Middle frontal gyrus (tissue), 1 donor: Measurements from ENCODE around the gene RHOF.

Experiments used
- DNase-seq: peaks from one replicate; pipeline ENCODE4 v3.0.0-alpha.2; 2015; ENCODE audit warnings: low spot score; ENCODE audit errors: extremely low spot score

RHOF gene

DNA sequence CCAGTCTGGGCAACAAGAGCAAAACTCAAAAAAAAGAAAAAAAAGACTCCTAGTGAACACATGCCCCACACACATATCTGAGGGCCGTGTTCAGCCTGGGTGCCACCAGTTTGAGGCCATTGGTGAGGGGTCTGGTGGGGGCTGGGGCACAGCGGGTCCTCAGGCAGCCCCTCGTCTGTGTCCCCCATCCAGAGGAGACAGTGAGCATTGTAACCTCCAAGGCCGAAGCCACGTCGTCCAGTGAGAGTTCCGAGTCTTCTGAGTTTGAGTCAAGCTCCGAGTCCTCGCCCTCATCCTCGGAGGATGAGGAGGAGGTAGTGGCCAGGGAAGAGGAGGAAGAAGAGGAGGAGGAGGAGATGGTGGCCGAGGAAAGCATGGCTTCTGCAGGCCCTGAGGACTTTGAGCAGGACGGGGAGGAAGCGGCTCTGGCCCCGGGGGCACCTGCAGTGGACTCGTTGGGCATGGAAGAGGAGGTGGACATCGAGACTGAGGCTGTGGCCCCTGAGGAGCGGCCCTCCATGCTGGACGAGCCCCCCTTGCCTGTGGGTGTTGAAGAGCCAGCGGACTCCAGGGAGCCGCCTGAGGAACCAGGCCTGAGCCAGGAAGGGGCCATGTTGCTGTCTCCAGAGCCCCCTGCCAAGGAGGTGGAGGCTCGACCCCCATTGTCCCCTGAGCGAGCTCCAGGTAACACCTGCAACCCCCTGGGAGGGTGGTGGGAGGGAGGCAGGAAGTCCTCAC is 25.9 kb upstream of the RHOF start:
- DNase-seq: no peak

DNA sequence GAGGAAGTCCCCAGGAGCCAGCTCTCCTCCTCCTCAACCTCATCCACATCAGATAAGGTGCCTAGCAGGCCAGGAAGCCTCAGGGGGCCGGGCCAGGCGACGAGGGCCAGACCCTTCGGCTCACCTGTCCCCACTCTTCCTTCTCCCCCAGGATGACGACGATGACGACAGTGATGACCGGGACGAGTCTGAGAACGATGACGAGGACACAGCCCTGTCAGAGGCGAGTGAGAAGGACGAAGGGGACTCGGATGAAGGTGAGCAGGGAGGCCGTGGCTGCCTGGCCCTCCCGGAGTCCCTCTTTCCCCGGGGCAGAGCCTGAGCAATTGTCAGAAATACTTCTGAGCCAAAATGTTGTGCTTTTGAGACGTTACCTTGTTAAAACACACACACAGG is 24.2 kb upstream of the RHOF start:
- DNase-seq: no peak

DNA sequence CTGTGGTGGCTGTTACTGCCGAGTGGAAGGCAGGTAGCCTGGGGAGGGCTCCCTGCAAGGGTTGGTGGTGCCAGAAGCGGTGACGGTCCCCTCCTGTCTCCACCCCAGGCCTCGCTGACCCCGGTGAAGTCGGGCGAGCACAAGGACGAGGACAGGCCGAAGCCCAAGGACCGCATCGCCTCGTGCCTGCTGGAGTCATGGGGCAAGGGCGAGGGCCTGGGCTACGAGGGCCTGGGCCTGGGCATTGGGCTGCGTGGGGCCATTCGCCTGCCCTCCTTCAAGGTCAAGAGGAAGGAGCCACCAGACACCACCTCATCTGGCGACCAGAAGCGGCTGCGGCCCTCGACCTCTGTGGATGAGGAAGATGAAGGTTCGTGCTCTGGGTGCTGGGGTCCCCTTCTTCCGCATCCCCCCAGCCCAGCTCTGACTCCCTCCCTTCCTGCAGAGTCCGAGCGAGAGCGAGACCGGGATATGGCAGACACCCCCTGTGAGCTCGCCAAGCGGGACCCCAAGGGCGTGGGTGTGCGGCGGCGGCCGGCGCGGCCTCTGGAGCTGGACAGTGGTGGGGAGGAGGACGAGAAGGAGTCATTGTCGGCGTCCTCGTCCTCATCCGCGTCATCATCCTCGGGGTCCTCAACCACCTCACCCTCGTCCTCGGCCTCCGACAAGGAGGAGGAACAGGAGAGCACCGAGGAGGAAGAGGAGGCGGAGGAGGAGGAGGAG is 23.6 kb upstream of the RHOF start:
- DNase-seq: no peak

DNA sequence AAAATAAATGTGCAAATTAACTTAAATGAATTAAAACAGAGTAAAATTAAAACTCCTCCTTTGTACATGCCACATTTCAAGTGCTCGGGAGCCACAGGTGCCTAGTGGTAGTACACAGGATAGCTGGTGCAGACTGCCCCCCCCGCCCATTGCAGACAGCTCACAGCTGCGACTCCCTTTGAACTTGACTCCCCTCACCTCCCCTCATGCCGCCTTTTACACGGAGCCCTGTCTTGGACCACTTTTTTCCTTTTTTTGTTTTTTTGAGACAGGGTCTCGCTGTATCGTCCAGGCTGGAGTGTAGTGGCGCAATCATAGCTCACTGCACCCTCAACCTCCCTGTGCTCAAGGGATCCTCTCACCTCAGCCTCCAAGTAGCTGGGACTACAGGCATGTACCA is 21.8 kb upstream of the RHOF start:
- no peak for DNase-seq

DNA sequence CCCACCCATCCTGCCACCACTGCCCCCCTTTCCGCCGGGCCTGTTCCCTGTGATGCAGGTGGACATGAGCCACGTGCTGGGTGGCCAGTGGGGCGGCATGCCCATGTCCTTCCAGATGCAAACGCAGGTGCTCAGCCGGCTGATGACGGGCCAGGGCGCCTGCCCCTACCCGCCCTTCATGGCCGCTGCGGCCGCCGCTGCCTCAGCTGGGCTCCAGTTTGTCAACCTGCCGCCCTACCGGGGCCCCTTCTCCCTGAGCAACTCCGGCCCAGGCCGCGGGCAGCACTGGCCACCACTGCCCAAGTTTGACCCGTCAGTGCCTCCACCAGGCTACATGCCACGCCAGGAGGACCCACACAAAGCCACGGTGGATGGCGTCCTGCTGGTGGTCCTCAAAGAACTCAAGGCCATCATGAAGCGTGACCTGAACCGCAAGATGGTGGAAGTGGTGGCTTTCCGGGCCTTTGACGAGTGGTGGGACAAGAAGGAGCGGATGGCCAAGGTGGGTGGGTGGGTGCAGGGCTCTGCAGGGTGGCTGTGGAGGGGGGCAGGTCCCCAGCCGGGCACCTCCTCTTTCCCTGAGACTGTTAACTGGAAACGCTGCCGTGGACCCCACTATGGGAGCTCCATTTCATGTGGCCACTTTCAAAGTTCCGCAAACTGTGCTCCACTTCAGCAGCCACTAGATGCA is 21.1 kb upstream of the RHOF start:
- DNase-seq: no peak

DNA sequence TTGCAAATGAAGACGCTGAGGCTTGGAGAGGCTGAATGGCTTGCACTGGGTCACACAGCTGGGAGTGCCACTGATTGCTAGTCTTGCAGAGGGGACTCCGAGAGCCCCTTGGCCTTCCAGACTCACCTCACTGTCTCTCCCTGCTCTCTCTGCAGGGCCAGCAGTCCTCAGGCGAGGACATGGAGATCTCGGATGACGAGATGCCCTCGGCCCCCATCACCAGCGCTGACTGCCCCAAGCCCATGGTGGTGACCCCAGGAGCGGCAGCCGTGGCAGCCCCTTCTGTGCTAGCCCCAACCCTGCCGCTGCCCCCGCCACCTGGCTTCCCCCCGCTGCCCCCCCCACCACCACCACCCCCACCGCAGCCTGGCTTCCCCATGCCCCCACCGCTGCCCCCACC is 20.5 kb upstream of the RHOF start:
- DNase-seq: no peak

DNA sequence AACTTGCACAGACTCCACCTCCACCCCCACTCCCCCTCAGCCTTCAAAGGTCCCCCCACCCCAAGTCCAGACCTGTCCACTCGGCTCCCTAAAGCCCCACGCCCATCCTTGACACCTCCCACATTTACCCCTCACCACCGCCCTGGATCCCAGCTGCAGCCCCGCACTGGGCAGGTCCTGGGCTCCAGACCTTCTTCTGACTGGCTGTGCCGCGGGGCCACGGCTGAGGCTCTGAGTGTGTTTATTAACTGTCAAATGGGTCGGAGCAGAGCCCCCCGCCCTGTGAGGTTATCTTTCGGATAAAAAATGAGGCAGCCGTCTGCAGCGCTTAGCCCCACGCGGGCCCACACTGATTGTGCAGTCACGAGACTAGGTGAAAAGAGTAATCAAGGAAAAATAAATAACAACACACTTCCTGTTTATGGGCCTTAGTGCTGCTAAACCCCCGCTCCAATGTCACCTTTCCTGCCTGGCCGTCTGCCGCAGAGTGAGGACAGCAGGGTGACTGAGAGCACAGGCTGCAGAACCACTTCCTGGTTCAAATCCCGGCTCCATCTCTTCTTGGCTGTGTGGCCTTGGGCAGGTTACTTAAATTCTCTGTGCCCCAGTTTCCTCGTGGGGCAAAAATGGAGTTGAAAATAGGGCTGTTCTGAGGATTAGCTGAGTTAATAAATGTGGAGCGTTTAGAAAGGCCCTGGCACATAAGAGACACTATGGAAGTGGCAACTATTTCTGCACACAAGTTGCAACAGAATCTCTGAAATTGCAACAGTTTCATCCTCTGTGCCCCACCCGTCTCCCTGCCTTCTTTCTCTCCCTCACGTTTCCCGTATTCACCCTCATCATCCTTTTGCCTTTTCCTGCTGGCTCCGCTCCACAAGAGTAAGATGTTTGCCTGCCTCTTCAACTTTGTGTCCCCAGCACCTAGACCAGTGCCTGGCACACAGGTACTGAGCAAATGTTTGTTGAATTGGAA is 19.7 kb upstream of the RHOF start:
- no peak for DNase-seq

DNA sequence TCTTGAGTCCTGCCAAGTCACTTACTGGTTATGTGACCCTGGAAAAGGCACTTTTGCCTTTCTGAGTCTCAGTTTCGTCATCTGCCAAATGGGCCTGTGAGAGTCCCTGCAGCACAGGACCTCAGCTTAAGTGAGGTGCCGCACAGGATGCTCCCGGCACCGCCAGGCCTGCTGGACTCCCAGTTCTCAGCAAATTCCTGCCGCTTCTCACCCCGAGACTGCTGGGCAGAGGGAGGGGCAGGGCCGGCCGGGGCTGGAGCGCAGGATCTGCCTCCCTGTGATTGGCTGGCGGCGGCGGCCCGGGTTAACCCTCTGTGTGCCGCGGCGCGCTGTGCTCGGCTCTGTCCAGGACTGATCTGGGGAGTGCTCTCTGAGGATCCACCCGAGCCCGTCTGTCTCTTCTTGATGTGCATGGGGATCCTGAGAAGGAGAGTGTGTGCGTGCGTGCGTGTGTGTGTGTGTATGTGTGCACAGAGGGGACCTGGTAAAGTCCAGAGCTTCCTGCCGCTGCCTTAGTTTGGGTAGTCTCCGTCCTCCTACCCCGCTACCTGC is 18.9 kb upstream of the RHOF start:
- no peak for DNase-seq

DNA sequence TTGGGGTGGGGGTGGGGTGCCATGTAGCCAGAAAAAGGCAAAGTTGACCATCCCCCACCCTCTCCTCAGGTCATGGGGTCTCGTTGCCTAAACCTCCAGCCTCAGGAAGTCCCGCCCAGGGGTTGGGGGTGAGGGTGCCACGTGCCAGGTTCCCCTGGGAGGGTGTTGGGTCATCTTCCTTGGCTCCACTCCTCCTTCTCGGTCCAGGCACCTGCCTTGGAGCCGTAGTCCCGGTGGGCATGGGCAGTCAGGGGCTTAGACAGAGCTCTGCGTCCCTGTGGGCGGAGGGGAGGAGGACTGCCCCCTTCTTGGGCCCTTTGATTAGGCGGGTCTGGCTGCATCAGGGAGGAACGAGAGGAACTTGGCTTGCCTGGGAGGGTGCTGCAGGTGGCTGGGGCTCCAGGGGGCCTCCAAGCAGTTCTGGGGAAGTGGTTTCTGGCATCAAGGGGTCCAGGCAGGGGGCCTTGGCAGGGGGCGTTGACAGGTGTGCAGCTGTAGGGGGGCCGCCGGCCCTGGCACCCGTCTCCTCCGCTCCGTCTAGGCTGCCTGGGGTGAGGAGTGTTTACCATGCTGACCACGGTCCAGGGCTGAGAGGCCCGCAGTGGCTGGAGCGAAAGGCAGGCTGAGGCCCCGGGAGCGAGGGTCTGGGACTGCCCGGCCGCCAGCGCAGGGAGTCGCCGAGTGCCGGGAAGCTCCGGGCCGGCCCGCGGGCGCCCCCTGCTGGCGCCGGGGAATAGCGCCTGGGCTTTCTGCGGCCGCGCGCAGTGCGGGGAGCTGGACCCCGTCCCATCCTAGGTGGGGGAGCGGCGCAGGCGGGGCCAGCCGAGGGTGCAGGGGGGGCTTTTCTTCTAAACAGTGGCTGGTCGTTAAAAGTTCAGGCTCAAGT is 18.2 kb upstream of the RHOF start:
- DNase-seq: no peak

DNA sequence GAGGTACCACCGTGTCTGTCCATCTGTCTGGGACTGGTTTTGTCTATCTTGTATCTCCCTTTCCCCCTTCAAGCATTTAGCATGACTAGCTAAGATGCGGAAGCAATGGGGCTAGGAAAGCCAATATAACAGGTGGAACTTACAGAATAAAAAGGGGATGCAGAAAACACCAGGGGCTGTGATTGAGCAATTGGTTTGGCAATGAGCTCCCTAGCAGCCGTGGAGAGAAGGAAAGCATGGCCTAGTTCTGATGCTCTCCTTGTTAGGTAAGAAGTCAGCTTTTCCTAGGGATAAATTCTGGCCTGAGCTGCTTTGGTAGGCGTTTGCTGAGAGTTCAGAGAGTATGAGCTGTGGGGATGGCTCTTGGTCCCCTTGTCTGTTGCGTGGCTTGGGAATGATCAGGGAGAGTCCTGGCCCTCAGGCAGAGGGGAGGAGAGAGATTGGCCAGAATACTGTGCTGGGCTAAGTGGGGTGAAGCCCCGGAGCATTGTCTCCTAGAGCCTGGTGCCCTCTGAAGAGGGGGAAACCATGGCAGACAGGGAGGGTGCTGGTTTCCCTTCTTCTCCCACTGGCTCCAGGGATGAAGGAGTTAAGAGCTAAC is 17.4 kb upstream of the RHOF start:
- DNase-seq: no peak

DNA sequence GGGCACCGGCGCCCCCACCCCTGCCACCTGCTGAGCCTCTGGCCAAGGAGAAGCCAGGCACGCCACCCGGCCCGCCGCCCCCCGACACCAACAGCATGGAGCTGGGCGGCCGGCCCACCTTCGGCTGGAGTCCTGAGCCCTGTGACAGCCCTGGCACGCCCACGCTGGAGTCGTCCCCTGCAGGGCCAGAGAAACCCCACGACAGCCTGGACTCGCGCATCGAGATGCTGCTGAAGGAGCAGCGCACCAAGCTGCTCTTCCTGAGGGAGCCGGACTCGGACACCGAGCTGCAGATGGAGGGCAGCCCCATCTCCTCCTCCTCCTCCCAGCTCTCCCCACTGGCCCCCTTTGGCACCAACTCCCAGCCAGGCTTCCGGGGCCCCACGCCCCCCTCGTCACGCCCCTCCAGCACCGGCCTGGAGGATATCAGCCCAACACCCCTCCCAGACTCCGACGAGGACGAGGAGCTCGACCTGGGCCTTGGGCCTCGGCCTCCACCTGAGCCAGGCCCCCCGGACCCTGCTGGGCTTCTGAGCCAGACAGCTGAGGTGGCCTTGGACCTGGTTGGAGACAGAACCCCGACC is 16.8 kb upstream of the RHOF start:
- DNase-seq: no peak

DNA sequence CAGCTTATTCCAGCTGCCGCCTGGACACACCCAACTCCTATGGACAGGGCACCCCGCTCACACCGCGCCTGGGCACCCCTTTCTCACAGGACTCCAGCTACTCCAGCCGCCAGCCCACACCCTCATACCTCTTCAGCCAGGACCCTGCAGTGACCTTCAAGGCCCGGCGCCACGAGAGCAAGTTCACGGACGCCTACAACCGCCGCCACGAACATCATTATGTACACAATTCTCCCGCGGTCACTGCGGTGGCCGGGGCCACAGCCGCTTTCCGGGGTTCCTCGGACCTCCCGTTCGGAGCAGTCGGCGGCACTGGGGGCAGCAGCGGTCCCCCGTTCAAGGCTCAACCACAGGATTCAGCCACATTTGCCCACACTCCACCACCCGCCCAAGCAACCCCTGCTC is 16.2 kb upstream of the RHOF start:
- no peak for DNase-seq

DNA sequence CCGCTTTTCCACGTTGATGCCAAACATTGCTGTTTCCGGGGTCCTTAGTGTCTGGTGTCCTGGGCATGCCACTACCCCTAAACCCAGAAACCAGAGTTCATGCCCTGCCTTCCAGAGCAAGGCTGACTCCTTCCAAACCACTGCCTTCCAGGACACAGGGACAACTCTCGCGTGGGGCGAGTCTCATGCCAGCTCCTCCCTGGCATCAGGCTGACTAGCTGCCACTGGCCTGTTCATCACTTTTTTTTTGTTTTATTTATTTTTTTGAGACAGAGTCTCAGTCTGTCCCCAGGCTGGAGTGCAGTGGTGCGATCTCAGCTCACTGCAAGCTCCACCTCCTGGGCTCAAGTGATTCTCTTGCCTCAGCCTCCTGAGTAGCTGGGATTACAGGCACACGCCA is 15.1 kb upstream of the RHOF start:
- no peak for DNase-seq

DNA sequence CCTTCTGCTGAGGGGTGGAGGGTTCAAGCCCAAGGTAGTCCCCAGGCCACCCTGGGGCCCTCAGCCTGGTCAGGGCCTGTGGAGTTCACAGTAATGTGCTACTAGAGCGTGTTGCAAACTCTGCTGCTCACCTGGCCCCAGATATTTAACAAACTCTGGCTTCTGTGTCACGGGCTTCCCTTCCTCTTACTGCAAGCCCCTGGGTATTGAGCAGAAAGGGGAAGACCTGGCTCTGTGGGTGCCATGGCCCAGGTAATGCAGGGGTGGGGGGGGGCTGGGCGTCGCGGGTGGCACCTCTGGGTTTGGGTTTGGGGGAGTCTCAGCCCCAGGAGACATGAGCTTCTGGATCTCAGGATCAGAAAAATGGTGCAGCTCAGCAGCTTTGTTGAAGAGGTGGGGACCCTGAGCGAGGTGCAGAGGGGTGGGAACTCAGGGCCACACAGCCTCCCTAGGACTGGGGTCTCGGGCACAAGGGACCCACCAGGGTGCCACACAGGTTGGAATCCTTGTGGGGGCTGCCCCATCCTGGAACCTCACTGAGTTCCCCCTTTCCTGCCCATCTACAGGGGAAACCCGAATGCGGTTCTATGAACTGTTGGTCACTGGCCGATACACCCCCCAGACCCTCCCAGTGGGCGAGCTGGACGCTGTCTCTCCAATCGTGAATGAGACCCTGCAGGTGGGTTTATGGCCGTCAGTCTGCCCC is 14.3 kb upstream of the RHOF start:
- DNase-seq: no peak

DNA sequence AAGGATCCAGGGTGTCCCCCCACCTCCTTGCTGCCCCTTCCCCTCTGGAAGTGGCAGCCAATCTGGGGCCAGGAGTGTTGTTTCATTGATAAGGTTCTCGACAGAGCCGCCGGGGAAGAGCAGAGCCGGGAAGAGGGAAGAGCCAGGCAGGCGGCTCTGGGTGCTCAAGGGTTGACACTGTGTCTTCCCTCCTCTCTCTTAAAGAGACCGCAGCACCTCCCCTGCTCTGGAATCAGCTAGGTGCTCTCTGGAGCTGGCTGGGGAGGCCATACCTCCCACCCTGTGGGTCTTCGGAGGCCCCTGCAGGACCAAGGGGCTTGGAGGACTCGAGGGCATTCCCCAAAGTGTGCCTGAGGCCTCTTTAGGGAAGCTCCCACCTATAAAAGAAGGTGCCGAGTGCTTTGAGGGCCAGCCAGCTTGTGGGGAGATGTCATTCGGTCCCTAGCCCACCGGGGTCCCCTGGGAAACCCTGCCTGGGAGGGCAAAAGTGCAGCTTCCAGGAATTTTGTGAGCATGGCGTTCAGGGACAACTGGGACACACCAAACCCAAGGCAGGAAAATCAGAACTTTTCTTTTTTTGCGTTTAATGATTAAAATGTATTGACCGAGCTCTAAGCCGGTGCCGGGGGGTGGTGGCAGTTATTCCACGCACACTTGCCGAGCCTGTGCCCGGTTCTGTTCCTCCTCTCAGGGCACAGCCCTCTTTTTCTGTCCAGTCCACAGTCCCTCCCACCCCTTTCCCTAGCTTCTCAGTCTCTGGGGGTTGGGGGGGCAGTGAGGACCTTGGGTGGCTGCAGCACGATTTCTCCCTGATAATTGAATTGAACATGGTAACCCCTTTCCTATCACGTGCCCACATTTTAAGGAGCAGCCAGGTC is 13.3 kb upstream of the RHOF start:
- no peak for DNase-seq

DNA sequence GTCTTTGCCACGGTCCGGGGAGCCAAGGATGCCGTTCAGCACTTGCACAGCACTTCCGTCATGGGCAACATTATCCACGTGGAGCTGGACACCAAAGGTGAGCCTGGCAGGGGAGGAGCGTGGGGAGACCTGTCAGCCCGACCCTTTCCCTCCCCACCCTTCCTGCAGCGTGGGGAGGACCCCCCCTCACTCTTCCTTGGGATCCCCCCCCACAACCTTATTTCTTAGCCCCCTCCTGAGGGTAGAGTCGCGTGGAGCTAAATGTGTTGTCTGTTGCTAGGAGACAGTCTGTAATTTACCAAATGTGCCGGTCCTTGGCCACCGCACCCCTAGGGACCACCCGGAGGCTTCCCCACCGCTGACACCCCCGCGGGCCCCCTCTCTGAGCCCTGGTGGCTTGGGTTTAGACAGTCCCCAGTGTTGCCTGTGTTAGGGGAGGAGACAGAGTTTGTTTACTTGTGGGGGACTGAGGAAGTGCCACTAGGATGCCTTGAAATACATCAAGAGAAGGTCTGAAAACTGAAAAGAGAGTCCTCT is 12.6 kb upstream of the RHOF start:
- DNase-seq: no peak
